Endothelial cell of umbilical vein (primary cell): Measurements from ENCODE around the gene CELSR1. TPM values are rescaled to one million over a fixed set of nuclear protein-coding genes. Genes with fewer than 3 reads are reported as not detected.

ENCODE experiments used
- BruUV-seq: library from RNA; stranded (reverse); fragments of 400-500 nt; replicated peaks from 2 replicates; lab custom pipeline; 2021; lab: Mats Ljungman, UMichigan
- CTCF ChIA-PET: fragments of 300-600, 350-600 bp; sonication (Branson Sonifier 250); formaldehyde crosslinking; loops from one replicate; lab custom pipeline; 2021; ENCODE audit warnings: antibody characterized with exemption, inconsistent platforms; lab: Charles Lee
- POLR2A ChIA-PET: fragments of 300-600, 350-600 bp; sonication (Branson Sonifier 250); formaldehyde crosslinking; loops from one replicate; lab custom pipeline; 2021; ENCODE audit warnings: antibody characterized with exemption, inconsistent platforms; lab: Charles Lee
- DNase-seq: peaks from one replicate; pipeline ENCODE4 v3.0.0-alpha.2; 2011; ENCODE audit warnings: low read depth, low spot score
- FAIRE-seq: peaks from 2 replicates; lab custom pipeline; 2011; peaks lifted over from hg19 to GRCh38; lab: Jason Lieb, UNC
- H2AFZ ChIP-seq: 2 replicates; pipeline ENCODE4 v1.6.0; 2012; ENCODE audit warnings: low read depth, low read length, control low read depth, inconsistent platforms
- H3K27ac ChIP-seq: 2 replicates; pipeline ENCODE4 v1.5.1; 2011; ENCODE audit warnings: low read depth, mild to moderate bottlenecking, control low read depth, low read length, moderate library complexity; ENCODE audit not compliant: insufficient read depth
- H3K27me3 ChIP-seq, 2 experiments: 2 replicates each; pipeline versions ENCODE4 v1.6.0 to v1.6.1; 2011; ENCODE audit warnings: low read length in 2 of 2, mixed read lengths in 1 of 2; ENCODE audit not compliant: control insufficient read depth in 2 of 2, insufficient read depth in 2 of 2
- H3K36me3 ChIP-seq, 2 experiments: 2 replicates in 1 of 2; 3 replicates in 1 of 2; pipeline ENCODE4 v1.5.1; 2011; ENCODE audit warnings: low read length in 2 of 2, mild to moderate bottlenecking in 1 of 2, moderate library complexity in 1 of 2; ENCODE audit not compliant: control insufficient read depth in 2 of 2, insufficient read depth in 2 of 2; ENCODE audit errors: extremely low read depth in 1 of 2
- H3K4me1 ChIP-seq: 3 replicates; pipeline ENCODE4 v1.5.1; 2011; ENCODE audit warnings: mild to moderate bottlenecking, low read length; ENCODE audit not compliant: control insufficient read depth, insufficient read depth; ENCODE audit errors: extremely low read depth
- H3K4me2 ChIP-seq: 2 replicates; pipeline ENCODE4 v1.6.1; 2011; ENCODE audit warnings: low read length, control low read depth, mixed read lengths; ENCODE audit not compliant: insufficient read depth
- H3K4me3 ChIP-seq, 3 experiments: fragments of 200-600 bp in 1 of 3; sonication (generic), shearing (Covaris generic) in 1 of 3; replicated peaks in 1 of 3; 2 replicates each; pipeline ENCODE4 v1.5.1; 2011 to 2016; ENCODE audit warnings: control low read depth in 3 of 3, low read length in 3 of 3, mild to moderate bottlenecking in 2 of 3, inconsistent platforms in 1 of 3, low read depth in 1 of 3, moderate library complexity in 1 of 3; ENCODE audit not compliant: insufficient read depth in 1 of 3
- H3K79me2 ChIP-seq: 2 replicates; pipeline ENCODE4 v1.6.0; 2012; ENCODE audit warnings: low read length, inconsistent platforms; ENCODE audit not compliant: control insufficient read depth, insufficient read depth
- H3K9ac ChIP-seq: replicated peaks from 2 replicates; pipeline ENCODE3; 2011; ENCODE audit warnings: low read length, control low read depth; ENCODE audit not compliant: insufficient read depth; ENCODE audit errors: extremely low read depth
- H3K9me1 ChIP-seq: replicated peaks from 3 replicates; pipeline ENCODE4 v1.6.0; 2011; ENCODE audit warnings: mild to moderate bottlenecking, low read length; ENCODE audit not compliant: control insufficient read depth, insufficient read depth; ENCODE audit errors: extremely low read depth
- H3K9me3 ChIP-seq: replicated peaks from 2 replicates; pipeline ENCODE4 v1.5.1; 2012; ENCODE audit warnings: low read length, inconsistent platforms; ENCODE audit not compliant: control insufficient read depth, insufficient read depth
- H4K20me1 ChIP-seq: replicated peaks from 2 replicates; pipeline ENCODE3; 2011; ENCODE audit warnings: mild to moderate bottlenecking, low read length; ENCODE audit not compliant: control insufficient read depth, insufficient read depth; ENCODE audit errors: extremely low read depth
- CTCF ChIP-seq, 2 donors: IDR thresholded peaks; 1 replicate in 1 of 2; 2 replicates in 1 of 2; pipeline ENCODE4 v1.5.1; 2011; ENCODE audit warnings: low read length in 2 of 2, mild to moderate bottlenecking in 2 of 2, moderate library complexity in 2 of 2, control low read depth in 1 of 2, inconsistent platforms in 1 of 2, low read depth in 1 of 2; ENCODE audit not compliant: insufficient read depth in 1 of 2; ENCODE audit errors: extremely low read depth in 1 of 2
- EZH2 ChIP-seq: IDR thresholded peaks from 2 replicates; pipeline ENCODE4 v1.6.1; 2012; ENCODE audit warnings: borderline replicate concordance, low read depth, mild to moderate bottlenecking, moderate library complexity, low read length, inconsistent platforms; ENCODE audit not compliant: severe bottlenecking
- FOS ChIP-seq: IDR thresholded peaks from 2 replicates; pipeline ENCODE4 v1.6.1; 2011; ENCODE audit warnings: mild to moderate bottlenecking, low read length, moderate library complexity, borderline replicate concordance; ENCODE audit not compliant: insufficient read depth
- GATA2 ChIP-seq: IDR thresholded peaks from 2 replicates; pipeline ENCODE4 v1.7.0; 2011; ENCODE audit warnings: low read depth, mild to moderate bottlenecking, moderate library complexity, mixed read lengths, low read length; ENCODE audit not compliant: insufficient read length, insufficient read depth
- JUN ChIP-seq: IDR thresholded peaks from 2 replicates; pipeline ENCODE4 v1.6.1; 2011; ENCODE audit warnings: borderline replicate concordance, low read depth; ENCODE audit not compliant: insufficient read length, insufficient read depth
- MAX ChIP-seq: IDR thresholded peaks from 2 replicates; pipeline ENCODE4 v1.6.1; 2011; ENCODE audit not compliant: insufficient read depth, insufficient read length
- MYC ChIP-seq: IDR thresholded peaks from one replicate; pipeline ENCODE4 v1.6.1; 2011; ENCODE audit warnings: mild to moderate bottlenecking, low read depth, low read length
- POLR2A ChIP-seq: IDR thresholded peaks from 2 replicates; pipeline ENCODE4 v1.6.1; 2012; ENCODE audit warnings: low read depth, mild to moderate bottlenecking, control low read depth, low read length
- POLR2AphosphoS5 ChIP-seq: IDR thresholded peaks from 2 replicates; pipeline ENCODE4 v1.6.1; 2012; ENCODE audit warnings: low read depth, mild to moderate bottlenecking, control low read depth, low read length, moderate library complexity; ENCODE audit not compliant: insufficient read depth
- dilution Hi-C: fragments of 300-500 bp; cut with MboI; formaldehyde crosslinking; loops from one replicate; pipeline ENCODE4 v1.15.0; 2019; ENCODE audit warnings: low sequenced_read_pairs; ENCODE audit not compliant: extremely low pct_ligation_motif_present
- intact Hi-C: fragments of 100-400 bp; cut with micrococcal nuclease; formaldehyde crosslinking; loops from one replicate; pipeline ENCODE4 v1.10.0; 2022
- polyA plus RNA-seq, 4 experiments: library from polyadenylated mRNA; depleted of rRNA in 3 of 4; stranded (reverse) in 3 of 4; unstranded in 1 of 4; fragments of >200 nt; gene quantifications; 2 replicates each; pipeline versions ENCODE4 v1.2.1 to v1.2.3, GENCODE V29; 2011 to 2012; ENCODE audit warnings: missing spikeins in 1 of 4
- total RNA-seq: library from RNA; stranded (reverse); gene quantifications from 2 replicates; pipeline ENCODE4 v1.2.3, GENCODE V29; 2021

Gene CELSR1
- total and polyA plus RNA-seq, 2 donors (not counting 3 experiments of a cell fraction or from before 2014, with no cell fraction given), result 3.7 to 5.4 TPM

DNA sequence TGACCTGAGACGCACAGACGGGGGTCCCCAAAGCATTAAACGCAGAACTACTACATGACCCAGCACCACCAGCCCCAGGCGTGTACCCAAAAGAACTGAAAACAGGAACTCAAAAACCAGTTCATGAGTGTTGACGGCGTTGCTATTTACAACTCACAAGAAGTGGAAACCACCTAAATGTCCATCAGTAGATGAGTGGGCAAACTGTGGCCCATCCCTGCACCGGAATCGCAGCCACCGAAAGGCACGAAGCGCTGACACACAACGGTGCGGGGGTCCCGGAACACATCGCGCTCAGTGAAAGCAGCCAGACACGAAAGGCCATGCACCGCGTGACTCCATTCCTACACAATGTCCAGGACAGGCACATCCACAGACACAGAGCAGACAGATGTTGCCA is 122.7 kb downstream of the CELSR1 start:
- TF ChIP-seq MAX, result no peak
- TF ChIP-seq MYC, result no peak
- TF ChIP-seq POLR2AphosphoS5, result no peak
- no peaks in the 10 kb centered on the region for H3K27me3 ChIP-seq
- dilution Hi-C loops, result no loop called here

DNA sequence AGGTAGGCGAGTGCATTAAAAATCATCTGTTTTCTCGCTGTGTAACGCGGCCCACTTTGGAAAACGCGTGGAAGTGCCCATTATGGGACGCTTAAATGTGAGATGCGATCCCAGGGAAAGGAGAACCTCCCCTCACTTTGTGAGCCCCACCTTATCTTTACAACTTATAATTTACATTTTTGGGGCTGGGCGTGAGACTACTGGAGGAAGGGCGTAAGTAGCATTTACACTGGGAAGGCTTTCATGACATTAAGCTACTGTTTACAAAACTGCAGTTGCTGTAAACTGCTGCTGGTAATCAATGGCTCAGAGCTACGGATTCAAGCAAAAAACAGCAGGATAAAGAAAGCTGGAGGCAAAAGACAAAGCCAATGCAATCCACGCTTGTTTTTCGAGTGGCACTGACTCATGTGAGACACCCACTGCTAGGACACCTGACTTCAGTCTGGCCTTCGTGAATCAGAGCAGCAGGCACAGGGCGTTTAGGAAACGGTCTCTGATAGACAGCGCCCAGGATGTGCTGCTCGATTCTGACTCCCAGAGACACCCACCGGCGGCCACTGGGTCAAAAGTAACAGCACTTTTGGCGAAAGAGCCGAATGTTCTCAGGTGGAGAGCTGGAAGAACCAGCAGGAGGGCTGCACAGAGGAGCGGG is 123.6 kb downstream of the CELSR1 start:
- intact Hi-C loops (no loop called here), dilution Hi-C loops (no loop called here)
- no peak for FAIRE-seq

More for the DNA sequence above, 122.7 kb downstream of the CELSR1 start:
- Histone ChIP-seq H3K9me3 (no peaks in the 10 kb centered on the region), H3K9me1 (no peaks in the 10 kb centered on the region), H4K20me1 (no peaks in the 10 kb centered on the region), H3K36me3 (no peaks in the 10 kb centered on the region), H2AFZ (no peak overlapping the region), H3K4me1 (no peaks in the 10 kb centered on the region), H3K4me3 (no peak overlapping the region), H3K79me2 (no peaks in the 10 kb centered on the region), H3K4me2 (no peak overlapping the region), H3K27ac (no peak overlapping the region), H3K9ac (no peak overlapping the region)
- ChIA-PET CTCF (interaction anchor here (1.4 kb wide), 1 partner anchor 35 kb away, joined by 3 read pairs; no protein-coding TSS in a partner anchor), POLR2A (no interaction called here)
- FAIRE-seq (no peak), DNase-seq (no peak)
- intact Hi-C loops, result no loop called here
- no TSS peak for BruUV-seq

More for the DNA sequence above, 123.6 kb downstream of the CELSR1 start:
- Histone ChIP-seq H3K4me1 (no peaks in the 10 kb centered on the region), H3K4me3 (no peak overlapping the region), H3K9ac (no peak overlapping the region), H2AFZ (no peak overlapping the region), H3K27ac (no peak overlapping the region), H3K9me1 (no peaks in the 10 kb centered on the region), H4K20me1 (no peaks in the 10 kb centered on the region), H3K79me2 (no peaks in the 10 kb centered on the region), H3K4me2 (no peak overlapping the region), H3K36me3 (no peaks in the 10 kb centered on the region), H3K27me3 (no peaks in the 10 kb centered on the region), H3K9me3 (no peaks in the 10 kb centered on the region)
- BruUV-seq, result no TSS peak
- ChIA-PET POLR2A (no interaction called here), CTCF (interaction anchor here (0.6 to 1.4 kb wide), 3 partner anchors 36 to 1680 kb away, joined by 3 to 4 read pairs (median 3); no protein-coding TSS in a partner anchor)
- no peak for TF ChIP-seq GATA2
- TF ChIP-seq POLR2A, result no peak
- no peak for TF ChIP-seq CTCF (IDR thresholded peaks at IDR 0.05; ENCODE audit: extremely low read depth in 1 of 2, insufficient read depth in 1 of 2, low read depth in 1 of 2, low read length in 2 of 2)
- no peak for TF ChIP-seq MAX
- no peak for TF ChIP-seq FOS
- no peak for TF ChIP-seq EZH2
- TF ChIP-seq MYC, result no peak
- TF ChIP-seq JUN, result no peak
- TF ChIP-seq POLR2AphosphoS5, result no peak
- DNase-seq, result no peak
